HG03280 (cell line): ENCODE measurements around the gene POMT2.
"Not testable (repeated sequence)": the region's sequence is repeated elsewhere in the genome, so short reads cannot be mapped to it uniquely, and the experiment has no call there.

Experiments
- ATAC-seq: cut with Tn5 transposase; IDR thresholded peaks from one replicate; pipeline ENCODE4 v1.9.1; 2021; ENCODE audit warnings: mild to moderate bottlenecking, moderate library complexity; ENCODE audit not compliant: unreplicated experiment

Gene POMT2

GRCh38 chr14:77324816-77325745, 4.4 kb upstream of the POMT2 start:
- ATAC-seq = no peak

DNA sequence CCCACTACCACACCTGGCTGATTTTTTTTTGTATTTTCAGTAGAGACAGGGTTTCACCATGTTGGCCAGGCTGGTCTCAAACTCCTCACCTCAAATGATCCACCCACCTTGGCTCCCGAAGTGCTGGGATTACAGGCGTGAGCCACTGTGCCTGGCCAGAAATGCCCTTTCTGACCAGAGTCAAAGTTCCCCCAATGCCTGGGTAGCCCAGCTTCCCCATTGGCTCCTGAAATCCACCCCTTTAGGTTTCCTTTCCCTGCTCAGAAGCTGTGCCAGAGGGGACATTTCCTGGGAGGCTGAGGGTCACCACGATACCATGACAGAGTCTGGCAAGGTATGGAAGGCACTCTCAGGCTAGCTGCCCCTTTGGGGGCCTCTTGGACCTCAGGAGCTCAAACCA, 3.6 kb upstream of the POMT2 start:
- ATAC-seq = no peak

DNA sequence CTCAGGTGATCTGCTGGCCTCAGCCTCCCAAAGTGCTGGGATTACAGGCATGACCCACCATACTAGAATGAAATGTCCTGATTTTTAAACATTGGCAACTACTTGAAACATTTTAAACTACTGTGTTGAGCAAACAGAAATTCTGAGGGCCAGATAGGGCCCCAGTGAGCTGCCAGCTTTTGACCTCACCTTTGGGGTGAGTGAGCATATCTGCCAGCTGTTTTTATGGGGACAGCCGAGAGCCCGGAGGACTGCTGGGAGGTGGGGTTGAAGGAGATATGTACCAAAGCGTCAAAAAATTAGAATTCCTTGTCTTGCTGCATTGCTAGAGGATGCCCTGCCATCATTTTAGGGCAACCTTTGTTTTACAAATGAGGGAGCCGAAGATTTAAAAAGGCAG, 2.9 kb upstream of the POMT2 start:
- no peak for ATAC-seq

DNA sequence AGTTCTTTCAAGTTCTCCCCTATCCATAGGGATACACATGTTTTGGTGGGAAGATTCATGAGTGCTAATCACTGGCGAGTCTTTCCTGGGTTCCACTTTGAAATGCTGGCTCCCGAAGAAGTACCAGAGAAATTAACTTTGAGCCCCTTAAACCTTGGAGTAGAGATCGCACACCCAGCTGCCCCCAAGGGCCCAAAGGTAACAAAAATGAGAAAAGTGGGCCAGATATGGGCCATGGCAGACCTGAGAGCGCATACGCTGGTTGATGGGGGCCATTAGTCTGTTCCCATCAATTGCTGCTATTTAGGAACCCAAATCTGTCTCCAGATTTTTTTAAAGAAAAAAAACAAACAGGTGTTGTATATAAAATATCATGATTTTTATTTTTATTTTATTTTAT, 2.3 kb upstream of the POMT2 start:
- no peak for ATAC-seq

GRCh38 chr14:77322250-77322902, 1.7 kb upstream of the POMT2 start:
- no peak for ATAC-seq

DNA sequence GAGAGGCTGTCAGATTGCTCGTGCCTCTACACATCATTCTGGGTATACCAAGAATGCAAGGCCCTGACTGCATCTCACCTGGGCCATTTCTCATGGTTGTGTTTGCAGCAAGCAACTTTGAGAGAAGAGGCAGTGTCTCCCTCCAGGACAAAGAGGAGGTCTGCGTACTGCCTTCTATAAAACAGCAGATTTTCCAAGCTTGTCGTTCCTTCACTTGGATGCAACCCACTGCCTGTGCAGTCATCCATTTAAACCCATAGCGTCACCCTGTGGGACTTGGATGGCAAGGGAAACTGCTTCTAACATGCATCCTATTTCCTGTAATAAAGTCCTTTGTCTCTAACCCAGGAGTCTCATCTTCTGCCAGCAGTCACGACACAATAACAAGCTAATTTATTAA, 1.3 kb downstream of the POMT2 start:
- ATAC-seq = no peak

- ATAC-seq = not testable (repeated sequence)
These were observed 1.9 kb downstream of the POMT2 start for GRCh38 chr14:77318756-77319155.

- ATAC-seq = no peak
These were observed 2.6 kb downstream of the POMT2 start for GRCh38 chr14:77318006-77318553.

DNA sequence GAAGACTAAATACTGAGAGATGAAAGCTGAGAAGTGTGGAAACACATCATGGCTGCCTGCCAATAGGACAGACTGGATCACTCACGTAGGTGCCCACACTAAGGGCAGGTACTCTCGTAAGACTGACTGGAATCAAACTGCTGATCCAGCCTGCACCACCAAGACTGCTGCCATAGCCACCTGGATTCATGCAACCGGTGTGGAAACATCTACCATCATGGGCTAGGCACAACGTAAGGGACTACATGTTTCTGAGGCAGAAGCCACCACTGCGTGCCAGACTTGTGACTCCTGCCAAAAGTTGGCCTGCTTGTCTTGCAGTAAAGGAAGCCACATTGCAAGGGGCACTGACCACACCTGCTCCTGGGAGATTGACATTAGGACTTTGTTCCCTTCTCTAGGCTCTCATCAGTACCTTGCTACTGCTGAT, 3.8 kb downstream of the POMT2 start:
- ATAC-seq = no peak

DNA sequence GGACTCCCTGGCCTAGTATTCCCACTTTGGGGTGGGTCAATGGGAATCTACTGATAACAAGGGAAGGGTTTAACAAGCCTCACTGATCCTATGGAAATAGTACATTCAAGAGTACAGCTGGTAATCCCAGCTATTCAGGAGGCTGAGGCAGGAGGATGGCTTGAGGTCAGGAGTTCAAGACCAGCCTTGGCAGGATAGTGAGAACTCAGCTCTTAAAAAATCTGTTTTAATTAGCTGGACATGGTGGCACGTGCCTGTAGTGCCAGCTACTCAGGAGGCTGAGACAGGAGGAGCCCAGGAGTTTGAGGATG, 4.5 kb downstream of the POMT2 start:
- no peak for ATAC-seq

GRCh38 chr14:77314539-77315457, 5.9 kb downstream of the POMT2 start:
- ATAC-seq = no peak

GRCh38 chr14:77314043-77314442, 6.6 kb downstream of the POMT2 start:
- no peak for ATAC-seq

DNA sequence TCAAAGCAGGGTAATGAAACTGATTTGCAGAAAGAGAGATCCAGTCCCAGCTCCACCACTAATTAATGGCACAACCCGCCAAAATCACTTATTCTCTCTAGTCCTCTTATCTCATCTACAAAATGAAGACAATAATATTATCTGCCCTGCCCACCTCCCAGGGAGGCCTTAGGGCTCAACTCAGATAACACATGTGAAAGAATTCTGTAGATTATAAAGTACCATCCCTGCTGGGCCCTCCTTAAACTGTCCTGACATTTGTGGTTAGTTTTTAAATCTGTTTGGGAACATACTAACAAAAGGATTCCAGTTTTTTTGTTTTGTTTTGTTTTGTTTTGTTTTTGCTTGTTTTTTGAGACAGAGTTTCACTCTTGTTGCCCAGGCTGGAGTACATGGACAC, 7.3 kb downstream of the POMT2 start:
- ATAC-seq = no peak

GRCh38 chr14:77311217-77311616, 9.5 kb downstream of the POMT2 start:
- no peak for ATAC-seq

DNA sequence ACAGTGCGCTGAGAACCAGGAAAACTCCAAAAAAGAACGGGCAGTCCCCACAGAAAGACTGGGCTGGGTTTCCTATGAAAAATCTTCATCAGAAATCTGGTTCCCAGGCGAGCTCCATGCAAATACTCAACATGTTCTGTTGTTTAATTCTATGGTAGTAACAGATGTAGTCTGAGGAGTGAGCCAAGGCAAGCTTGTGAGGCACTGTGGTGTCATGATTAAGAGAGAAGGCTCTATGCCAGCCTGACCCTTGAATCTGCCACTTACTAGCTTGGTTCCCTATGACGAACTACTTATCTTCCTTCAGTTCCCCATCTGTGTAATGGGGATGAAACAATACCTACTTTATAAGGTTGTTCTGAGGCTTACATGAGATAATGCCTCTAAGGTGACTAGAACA, 10.7 kb downstream of the POMT2 start:
- ATAC-seq = no peak

DNA sequence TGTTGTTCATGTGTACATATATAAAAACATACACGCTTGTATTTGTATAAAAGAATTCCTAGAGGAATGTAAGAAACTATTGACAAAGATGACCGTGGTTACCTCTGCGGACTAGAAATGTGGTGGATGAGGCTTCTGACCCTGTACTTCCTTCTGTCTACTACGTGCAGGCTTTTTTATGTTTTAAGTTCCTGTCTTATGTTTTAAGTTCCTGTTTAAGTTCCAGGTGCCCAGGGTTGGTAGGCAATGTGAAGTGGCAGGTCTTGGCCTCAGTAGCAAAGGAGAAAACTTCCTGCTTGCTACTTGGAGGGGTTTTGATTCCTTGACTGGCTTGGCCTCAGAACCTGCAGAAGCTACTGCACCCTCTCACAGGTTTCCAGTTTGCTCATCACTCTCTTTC, 11.6 kb downstream of the POMT2 start:
- no peak for ATAC-seq

DNA sequence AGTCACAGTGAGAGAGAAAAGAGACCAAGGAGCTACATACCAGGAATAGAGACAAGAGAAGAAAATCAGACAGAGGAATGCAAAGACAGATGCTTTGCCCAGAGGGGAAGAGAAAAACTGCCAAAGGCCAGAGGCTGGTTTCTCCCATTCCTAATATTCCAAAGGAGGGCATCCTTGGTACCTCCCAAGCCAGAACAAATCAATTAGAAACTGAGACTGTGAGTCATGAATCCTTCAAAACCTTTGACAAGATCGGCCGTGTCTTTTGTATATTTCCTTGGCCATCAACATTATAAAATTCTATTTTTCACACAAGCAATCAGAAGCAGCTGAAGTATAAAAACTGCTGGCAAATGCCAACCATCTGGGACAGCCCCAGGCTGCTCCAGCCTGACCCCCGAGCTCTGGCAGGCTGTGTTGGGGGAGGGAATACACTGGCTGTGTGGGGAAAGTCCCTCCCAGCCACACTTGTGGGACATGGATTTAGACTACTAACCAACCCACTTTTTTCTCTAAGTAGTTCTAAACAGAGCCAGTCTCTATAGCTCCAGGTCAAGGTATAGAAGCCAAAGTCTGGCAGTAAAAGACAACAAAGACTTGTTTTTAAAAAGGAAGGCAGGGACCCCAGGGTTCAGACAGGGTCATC, 13.7 kb downstream of the POMT2 start:
- ATAC-seq = no peak

DNA sequence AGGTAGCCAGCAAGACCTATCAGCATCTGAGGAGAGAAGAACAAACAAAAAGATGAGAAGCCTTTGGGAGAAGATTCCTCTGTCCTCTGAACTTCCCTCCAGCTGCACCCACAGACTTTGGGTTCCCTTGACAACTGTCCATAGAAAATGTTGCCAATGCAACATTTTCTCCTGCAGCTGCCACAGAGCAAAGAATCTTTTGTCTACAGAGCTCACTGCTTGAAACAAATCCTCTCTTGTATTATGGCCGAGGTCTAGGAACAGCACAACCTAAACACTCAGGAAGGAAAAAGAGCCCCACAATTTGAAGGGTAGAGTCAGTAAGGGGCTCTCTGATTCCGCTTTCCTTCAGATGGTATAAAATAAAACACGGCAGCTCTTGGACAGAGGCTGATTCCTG, 14.3 kb downstream of the POMT2 start:
- no peak for ATAC-seq

- ATAC-seq = no peak
These were observed 15.0 kb downstream of the POMT2 start for GRCh38 chr14:77305696-77306095.

DNA sequence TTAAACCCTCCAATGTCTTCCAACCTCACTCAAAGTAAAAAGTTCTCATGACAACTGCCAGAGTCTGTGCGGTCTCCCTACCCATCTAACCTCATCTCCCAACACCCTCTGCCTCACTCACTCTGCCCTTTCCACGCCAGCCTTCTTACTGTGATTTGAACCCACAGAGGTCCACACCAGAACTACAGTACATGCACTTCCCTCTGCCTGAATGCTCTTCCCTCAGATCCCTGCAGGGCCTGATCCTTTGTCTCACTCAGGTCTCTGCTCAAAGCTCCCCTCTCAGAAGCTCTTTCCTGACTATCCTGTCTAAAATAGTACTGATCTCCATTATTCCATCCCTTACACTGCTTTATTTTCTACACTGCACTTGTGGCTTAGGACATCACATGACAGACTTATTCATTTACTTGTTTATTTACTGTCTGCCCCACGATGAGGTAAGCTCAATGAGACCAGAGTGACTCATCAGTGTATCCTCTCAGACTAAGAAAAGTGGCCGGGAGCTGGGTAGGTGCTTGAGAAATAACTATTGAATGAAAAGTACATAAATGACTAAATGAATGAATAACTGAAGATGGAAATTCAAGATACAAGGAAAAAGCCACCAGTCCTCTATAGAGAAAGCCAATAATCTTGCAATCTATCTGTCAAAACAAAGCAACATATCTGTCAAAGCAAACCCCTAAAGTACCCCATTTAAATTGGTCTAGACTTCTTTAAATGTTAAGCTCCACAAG, 17.1 kb downstream of the POMT2 start:
- ATAC-seq = no peak
